Activated CD4-positive, alpha-beta T cell treated with anti-CD3 and anti-CD28 coated beads, Interleukin-2, amount 50 U/mL, for 24 hours (primary cell): ENCODE measurements around the gene SLC22A31.
"Not testable (repeated sequence)": the region's sequence is repeated elsewhere in the genome, so short reads cannot be mapped to it uniquely, and the experiment has no call there.

Experiments
- DNase-seq, 2 donors: peaks; one replicate each; pipeline ENCODE4 v3.0.0-alpha.2; 2020; ENCODE audit warnings: low read depth in 1 of 2, low spot score in 1 of 2

The SLC22A31 gene

GRCh38 chr16:89193576-89194293, 6.6 kb downstream of the SLC22A31 start:
- DNase-seq, result no peak

- peak in 1 of 2 donors; percentile 70 for DNase-seq
Observed at GRCh38 chr16:89192956-89193575, 7.3 kb downstream of the SLC22A31 start.

- peak in 1 of 2 donors; percentile 30 for DNase-seq
Observed at GRCh38 chr16:89192186-89192955, 8.0 kb downstream of the SLC22A31 start.

- no peak for DNase-seq
Observed at GRCh38 chr16:89191901-89192185, 8.5 kb downstream of the SLC22A31 start.

- no peak for DNase-seq
Observed at GRCh38 chr16:89191033-89191900, 9.1 kb downstream of the SLC22A31 start.

GRCh38 chr16:89190150-89190958, 10.0 kb downstream of the SLC22A31 start:
- DNase-seq, result no peak

GRCh38 chr16:89189358-89190025, 10.8 kb downstream of the SLC22A31 start:
- no peak for DNase-seq

- not testable (repeated sequence) for DNase-seq
Observed at GRCh38 chr16:89188471-89189357, 11.6 kb downstream of the SLC22A31 start.

GRCh38 chr16:89187770-89188392, 12.5 kb downstream of the SLC22A31 start:
- DNase-seq, result no peak

GRCh38 chr16:89187032-89187769, 13.1 kb downstream of the SLC22A31 start:
- no peak for DNase-seq

- DNase-seq, result not testable (repeated sequence)
Observed at GRCh38 chr16:89186593-89187031, 13.7 kb downstream of the SLC22A31 start.

- DNase-seq, result not testable (repeated sequence)
Observed at GRCh38 chr16:89185887-89186592, 14.3 kb downstream of the SLC22A31 start.

GRCh38 chr16:89184933-89185794, 15.2 kb downstream of the SLC22A31 start:
- no peak for DNase-seq

GRCh38 chr16:89184677-89184932, 15.7 kb downstream of the SLC22A31 start:
- DNase-seq, result no peak

GRCh38 chr16:89183975-89184676, 16.2 kb downstream of the SLC22A31 start:
- DNase-seq, result no peak

GRCh38 chr16:89183463-89183862, 16.9 kb downstream of the SLC22A31 start:
- no peak for DNase-seq
